Ascending aorta (tissue), 2 donors: ENCODE measurements around the gene MAPRE3. TPM values are rescaled to one million over a fixed set of nuclear protein-coding genes. Genes with fewer than 3 reads are reported as not detected.

Experiments used
- DNase-seq, 2 donors: peaks; one replicate each; pipeline ENCODE4 v3.0.0-alpha.2; 2019; ENCODE audit warnings: low spot score in 2 of 2
- H3K27ac ChIP-seq, 2 donors: fragments of 200-600 bp; sonication (generic); one replicate each; pipeline ENCODE4 v1.5.1; 2016 to 2017; ENCODE audit warnings: mild to moderate bottlenecking in 1 of 2
- H3K27me3 ChIP-seq: fragments of 200-600 bp; sonication (generic); one replicate; pipeline ENCODE4 v1.5.1; 2017
- H3K36me3 ChIP-seq, 2 donors: fragments of 200-600 bp; sonication (generic); one replicate each; pipeline ENCODE4 v1.5.1; 2016
- H3K4me1 ChIP-seq, 2 donors: fragments of 200-600 bp; sonication (generic); one replicate each; pipeline ENCODE4 v1.5.1; 2016 to 2017; ENCODE audit warnings: mild to moderate bottlenecking in 1 of 2
- H3K4me3 ChIP-seq, 2 donors: fragments of 200-600 bp; sonication (generic); one replicate each; pipeline ENCODE4 v1.5.1; 2016 to 2017; ENCODE audit warnings: mild to moderate bottlenecking in 1 of 2
- H3K9me3 ChIP-seq, 2 donors: fragments of 200-600 bp; sonication (generic); one replicate each; pipeline ENCODE4 v1.5.1; 2016
- CTCF ChIP-seq, 3 experiments: fragments of 200-600 bp in 2 of 3; fragments of 450-650 bp in 1 of 3; sonication (generic) in 2 of 3; IDR thresholded peaks; one replicate each; pipeline ENCODE4 v1.5.1; 2016 to 2019; ENCODE audit warnings: antibody characterized with exemption in 3 of 3, mild to moderate bottlenecking in 1 of 3, moderate library complexity in 1 of 3
- intact Hi-C: fragments of 100-400 bp; cut with DNase I; formaldehyde crosslinking; loops from one replicate; pipeline ENCODE4 v1.15.1; 2023
- total RNA-seq: library from RNA; depleted of rRNA; stranded (reverse); fragments of >200 nt; gene quantifications from one replicate; pipeline ENCODE4 v1.1.0, GENCODE V29; 2016

MAPRE3 gene
- total RNA-seq, 1 donor from 2014 or later: 18.9 TPM

- Histone ChIP-seq H3K27ac (no peak overlapping the region), H3K4me3 (no peak overlapping the region), H3K36me3 (no peaks in the 10 kb centered on the region), H3K27me3 (no peaks in the 10 kb centered on the region), H3K9me3 (no peaks in the 10 kb centered on the region), H3K4me1 (no peaks in the 10 kb centered on the region)
- TF ChIP-seq CTCF (IDR thresholded peaks at IDR 0.05): no peak
- no peak for DNase-seq
- intact Hi-C loops: loop anchor here (10.0 kb wide), 1 partner anchor 165 kb away; the partner anchor contains the start of gene DPYSL5
Measured at GRCh38 chr2:27009716-27010115, 39.3 kb downstream of the MAPRE3 start.

- Histone ChIP-seq H3K9me3 (no peaks in the 10 kb centered on the region), H3K4me3 (no peak overlapping the region), H3K27me3 (no peaks in the 10 kb centered on the region), H3K36me3 (no peaks in the 10 kb centered on the region), H3K27ac (no peak overlapping the region), H3K4me1 (no peaks in the 10 kb centered on the region)
- intact Hi-C loops: loop anchor here (10.0 kb wide), 1 partner anchor 165 kb away; the partner anchor contains the start of gene DPYSL5
- no peak for DNase-seq
- no peak for TF ChIP-seq CTCF (IDR thresholded peaks at IDR 0.05)
Measured at GRCh38 chr2:27010139-27010538, 39.7 kb downstream of the MAPRE3 start.

- no peaks in the 10 kb centered on the region for H3K36me3 ChIP-seq
- H3K27me3 ChIP-seq: no peaks in the 10 kb centered on the region
- intact Hi-C loops: loop anchor here (10.0 kb wide), 1 partner anchor 169 kb away; the partner anchor contains the start of gene DPYSL5
- DNase-seq: no peak
- peaks cover 0 to 2% of the 10 kb centered on the region in 2 donors for H3K4me1 ChIP-seq
- H3K9me3 ChIP-seq: no peaks in the 10 kb centered on the region
- no peak for TF ChIP-seq CTCF (IDR thresholded peaks at IDR 0.05)
- H3K4me3 ChIP-seq: no peak overlapping the region
- no peak overlapping the region for H3K27ac ChIP-seq
Measured at GRCh38 chr2:27013738-27014137, 43.3 kb downstream of the MAPRE3 start.

GRCh38 chr2:27014771-27015433 lies 44.5 kb downstream of the MAPRE3 start:
- intact Hi-C loops: loop anchor here (10.0 kb wide), 1 partner anchor 170 kb away; the partner anchor contains the start of gene DPYSL5
- DNase-seq: no peak
- Histone ChIP-seq H3K9me3 (no peaks in the 10 kb centered on the region), H3K36me3 (no peaks in the 10 kb centered on the region), H3K4me3 (no peak overlapping the region), H3K4me1 (peaks cover 0 to 2% of the 10 kb centered on the region in 2 donors), H3K27me3 (no peaks in the 10 kb centered on the region), H3K27ac (no peak overlapping the region)
- TF ChIP-seq CTCF (IDR thresholded peaks at IDR 0.05): no peak

- H3K27ac ChIP-seq: no peak overlapping the region
- peaks cover 0 to 2% of the 10 kb centered on the region in 2 donors for H3K4me1 ChIP-seq
- intact Hi-C loops: loop anchor here (1.0 to 10.0 kb wide), 2 partner anchors 56 to 172 kb away; partner anchors contain the start of gene DPYSL5
- no peak overlapping the region for H3K4me3 ChIP-seq
- DNase-seq: peak in 1 of 2 donors; percentile 65
- peak; percentile 36 to 66 (median 45) for TF ChIP-seq CTCF (IDR thresholded peaks at IDR 0.05)
- no peaks in the 10 kb centered on the region for H3K27me3 ChIP-seq
- H3K36me3 ChIP-seq: no peaks in the 10 kb centered on the region
- H3K9me3 ChIP-seq: no peaks in the 10 kb centered on the region
Measured at GRCh38 chr2:27016801-27017325, 46.4 kb downstream of the MAPRE3 start.
